H1 (cell line): ENCODE measurements around the gene WDFY4. TPM values are rescaled to one million over a fixed set of nuclear protein-coding genes. Genes with fewer than 3 reads are reported as not detected.

ENCODE experiments used
- CTCF ChIA-PET: fragments of 300-600 bp; sonication (Branson Sonifier 250); formaldehyde crosslinking; loops from one replicate; lab custom pipeline; 2021; ENCODE audit not compliant: partially characterized antibody; lab: Charles Lee
- POLR2A ChIA-PET: fragments of 300-600 bp; sonication (Branson Sonifier 250); formaldehyde crosslinking; loops from one replicate; lab custom pipeline; 2021; ENCODE audit warnings: inconsistent platforms; ENCODE audit not compliant: partially characterized antibody; lab: Charles Lee
- DNase-seq, 2 experiments: peaks; one replicate each; pipeline versions ENCODE4 v3.0.0 to v3.0.0-alpha.2; 2010 to 2022; ENCODE audit warnings: low spot score in 2 of 2, low read depth in 1 of 2, mixed read lengths in 1 of 2
- FAIRE-seq: peaks from 2 replicates; lab custom pipeline; 2011; peaks lifted over from hg19 to GRCh38; lab: Jason Lieb, UNC
- H2AFZ ChIP-seq: 2 replicates; pipeline ENCODE4 v1.8.1; 2012; ENCODE audit warnings: low read length, inconsistent platforms
- H2AK5ac ChIP-seq: 2 replicates; pipeline ENCODE4 v1.6.1; 2013; ENCODE audit warnings: low read depth, low read length
- H2BK120ac ChIP-seq: replicated peaks from 2 replicates; pipeline ENCODE3; 2013; ENCODE audit warnings: low read depth, low read length, inconsistent platforms
- H2BK12ac ChIP-seq: 2 replicates; pipeline ENCODE4 v1.6.1; 2013; ENCODE audit warnings: low read depth, low read length
- H2BK15ac ChIP-seq: 2 replicates; pipeline ENCODE4 v1.6.1; 2013; ENCODE audit warnings: low read length
- H2BK20ac ChIP-seq: 2 replicates; pipeline ENCODE4 v1.6.1; 2013; ENCODE audit warnings: low read length
- H2BK5ac ChIP-seq: 2 replicates; pipeline ENCODE4 v1.6.1; 2013; ENCODE audit warnings: low read depth, low read length
- H3K14ac ChIP-seq: 2 replicates; pipeline ENCODE4 v1.6.1; 2013; ENCODE audit warnings: inconsistent platforms; ENCODE audit not compliant: insufficient read length
- H3K18ac ChIP-seq: 2 replicates; pipeline ENCODE4 v1.6.1; 2013; ENCODE audit warnings: low read length; ENCODE audit errors: extremely low read depth
- H3K23ac ChIP-seq: 2 replicates; pipeline ENCODE4 v1.6.1; 2013; ENCODE audit warnings: inconsistent platforms; ENCODE audit not compliant: insufficient read length
- H3K23me2 ChIP-seq: 2 replicates; pipeline ENCODE4 v1.6.1; 2013; ENCODE audit warnings: low read depth, low read length
- H3K27ac ChIP-seq: 2 replicates; pipeline ENCODE4 v1.6.1; 2011; ENCODE audit warnings: low read depth, low read length, inconsistent platforms
- H3K27me3 ChIP-seq, 4 experiments: replicated peaks in 1 of 4; 1 replicate in 1 of 4; 2 replicates in 3 of 4; pipeline versions ENCODE4 v1.6.1 to v1.8.1; 2011 to 2013; ENCODE audit warnings: low read length in 3 of 4, mild to moderate bottlenecking in 3 of 4, inconsistent platforms in 2 of 4, mixed read lengths in 2 of 4, moderate library complexity in 1 of 4; ENCODE audit not compliant: control insufficient read depth in 3 of 4, insufficient read depth in 3 of 4; ENCODE audit errors: extremely low read depth in 1 of 4
- H3K36me3 ChIP-seq, 4 experiments: 2 replicates each; pipeline versions ENCODE4 v1.6.1 to v1.8.1; 2011 to 2013; ENCODE audit warnings: mild to moderate bottlenecking in 4 of 4, low read length in 3 of 4, moderate library complexity in 2 of 4, control low read depth in 1 of 4, inconsistent platforms in 1 of 4; ENCODE audit not compliant: insufficient read depth in 4 of 4, control insufficient read depth in 2 of 4
- H3K4ac ChIP-seq: replicated peaks from 2 replicates; pipeline ENCODE3; 2013; ENCODE audit warnings: low read length, low read depth, mixed read lengths, inconsistent platforms; ENCODE audit not compliant: insufficient read length
- H3K4me1 ChIP-seq, 4 experiments: replicated peaks in 1 of 4; 1 replicate in 1 of 4; 2 replicates in 3 of 4; pipeline versions ENCODE4 v1.6.1 to v1.8.1; 2011 to 2013; ENCODE audit warnings: low read length in 3 of 4, inconsistent platforms in 2 of 4, mixed read lengths in 1 of 4; ENCODE audit not compliant: insufficient read depth in 4 of 4, control insufficient read depth in 3 of 4
- H3K4me2 ChIP-seq, 2 experiments: 2 replicates each; pipeline versions ENCODE4 v1.6.1 to v1.8.1; 2011 to 2013; ENCODE audit warnings: low read depth in 2 of 2, low read length in 2 of 2, control low read depth in 1 of 2, inconsistent platforms in 1 of 2, mild to moderate bottlenecking in 1 of 2; ENCODE audit not compliant: insufficient read depth in 1 of 2
- H3K4me3 ChIP-seq, 4 experiments: fragments of 200-600, 300-600 bp in 1 of 4; sonication (generic), shearing (Covaris generic), sonication (Bioruptor Twin) in 1 of 4; 2 replicates each; pipeline versions ENCODE4 v1.5.1 to v1.8.1; 2011 to 2016; ENCODE audit warnings: low read length in 4 of 4, low read depth in 3 of 4, control low read depth in 2 of 4, inconsistent platforms in 2 of 4, mild to moderate bottlenecking in 2 of 4, mixed read lengths in 1 of 4, moderate library complexity in 1 of 4; ENCODE audit not compliant: insufficient read depth in 2 of 4; ENCODE audit errors: extremely low read depth in 1 of 4
- H3K56ac ChIP-seq: replicated peaks from 2 replicates; pipeline ENCODE3; 2013; ENCODE audit warnings: low read depth, mild to moderate bottlenecking, mixed read lengths, low read length, inconsistent platforms; ENCODE audit not compliant: insufficient read length
- H3K79me1 ChIP-seq: 2 replicates; pipeline ENCODE4 v1.6.1; 2013; ENCODE audit warnings: low read depth, low read length, control low read depth
- H3K79me2 ChIP-seq, 2 experiments: 2 replicates each; pipeline versions ENCODE4 v1.6.1 to v1.8.1; 2012 to 2013; ENCODE audit warnings: low read length in 2 of 2, mild to moderate bottlenecking in 2 of 2, inconsistent platforms in 1 of 2; ENCODE audit not compliant: insufficient read depth in 2 of 2, control insufficient read depth in 1 of 2
- H3K9ac ChIP-seq, 4 experiments: replicated peaks in 1 of 4; 1 replicate in 1 of 4; 2 replicates in 3 of 4; pipeline versions ENCODE4 v1.6.1 to v1.8.1; 2011 to 2013; ENCODE audit warnings: low read depth in 3 of 4, low read length in 3 of 4, control low read depth in 2 of 4, mild to moderate bottlenecking in 2 of 4, moderate library complexity in 2 of 4, inconsistent platforms in 1 of 4; ENCODE audit errors: extremely low read depth in 1 of 4
- H3K9me3 ChIP-seq, 2 experiments: 2 replicates each; pipeline versions ENCODE4 v1.6.1 to v1.8.1; 2012 to 2013; ENCODE audit warnings: mild to moderate bottlenecking in 2 of 2, moderate library complexity in 2 of 2, control low read depth in 1 of 2, inconsistent platforms in 1 of 2, low read depth in 1 of 2, low read length in 1 of 2, mixed read lengths in 1 of 2; ENCODE audit not compliant: insufficient read depth in 2 of 2
- H4K20me1 ChIP-seq, 2 experiments: replicated peaks in 1 of 2; 2 replicates each; pipeline versions ENCODE3 to v1.8.1; 2011 to 2013; ENCODE audit warnings: inconsistent platforms in 2 of 2, low read length in 2 of 2, mild to moderate bottlenecking in 1 of 2; ENCODE audit not compliant: insufficient read depth in 2 of 2, control insufficient read depth in 1 of 2
- H4K5ac ChIP-seq: 2 replicates; pipeline ENCODE4 v1.6.1; 2013; ENCODE audit warnings: low read length, low read depth, mixed read lengths, inconsistent platforms; ENCODE audit not compliant: insufficient read length
- H4K8ac ChIP-seq: 2 replicates; pipeline ENCODE4 v1.8.0; 2013; ENCODE audit warnings: mild to moderate bottlenecking, moderate library complexity, low read length, inconsistent platforms; ENCODE audit not compliant: insufficient read depth; ENCODE audit errors: extremely low read depth
- H4K91ac ChIP-seq: replicated peaks from 2 replicates; pipeline ENCODE3; 2013; ENCODE audit warnings: low read length, mixed read lengths, inconsistent platforms; ENCODE audit not compliant: insufficient read length
- CBX8 ChIP-seq: fragments of 300-800, 300-1000 bp; sonication (generic); IDR thresholded peaks from 2 replicates; pipeline ENCODE4 v1.7.1; 2016; ENCODE audit warnings: low read depth, low read length, borderline replicate concordance
- CHD2 ChIP-seq: IDR thresholded peaks from 2 replicates; pipeline ENCODE4 v1.6.1; 2012; ENCODE audit warnings: low read length, improper control_type of control experiment
- EGR1 ChIP-seq: IDR thresholded peaks from 2 replicates; pipeline ENCODE4 v1.6.1; 2011; ENCODE audit warnings: low read depth, low read length, borderline replicate concordance
- EZH2 ChIP-seq: fragments of 200-600 bp; sonication (generic); IDR thresholded peaks from 2 replicates; pipeline ENCODE4 v1.7.1; 2012; ENCODE audit warnings: low read depth, mild to moderate bottlenecking, moderate library complexity, low read length, inconsistent platforms; ENCODE audit not compliant: severe bottlenecking
- HDAC2 ChIP-seq, 2 experiments: fragments of 300-600 bp in 1 of 2; sonication (generic) in 1 of 2; IDR thresholded peaks; 2 replicates each; pipeline ENCODE4 v1.6.1; 2011 to 2012; ENCODE audit warnings: low read depth in 2 of 2, low read length in 2 of 2, mild to moderate bottlenecking in 2 of 2, moderate library complexity in 2 of 2, borderline replicate concordance in 1 of 2, inconsistent platforms in 1 of 2
- HDAC6 ChIP-seq: IDR thresholded peaks from one replicate; pipeline ENCODE4 v1.7.1; 2012; ENCODE audit warnings: low read depth, mild to moderate bottlenecking, inconsistent platforms, low read length, moderate library complexity
- NANOG ChIP-seq: IDR thresholded peaks from 2 replicates; pipeline ENCODE4 v1.6.1; 2011; ENCODE audit warnings: low read length, low read depth, mild to moderate bottlenecking, inconsistent platforms; ENCODE audit not compliant: insufficient read depth, poor library complexity, severe bottlenecking
- SIN3A ChIP-seq, 2 experiments: IDR thresholded peaks in 1 of 2; conservative IDR thresholded peaks in 1 of 2; 2 replicates each; pipeline ENCODE4 v1.6.1; 2011 to 2012; ENCODE audit warnings: low read length in 2 of 2, improper control_type of control experiment in 1 of 2, low read depth in 1 of 2, mild to moderate bottlenecking in 1 of 2
- WGBS, 2 experiments: shearing (Covaris generic) in 1 of 2; methylation state at CpG; one replicate each; pipeline versions ENCODE4 v1.1.6 to v1.1.7; 2013 to 2015; ENCODE audit warnings: low lambda C conversion rate in 2 of 2, mixed read lengths in 2 of 2, inconsistent platforms in 1 of 2, low coverage in 1 of 2, missing lambda C conversion rate in 1 of 2; ENCODE audit not compliant: insufficient replicate concordance in 2 of 2, insufficient coverage in 1 of 2, insufficient read length in 1 of 2; ENCODE audit errors: extremely low coverage in 1 of 2, missing lambda C conversion rate in 1 of 2; 5-methylcytosine and 5-hydroxymethylcytosine counted together
- polyA plus RNA-seq, 7 experiments: library from polyadenylated mRNA; depleted of rRNA in 3 of 7; stranded (reverse) in 5 of 7; unstranded in 2 of 7; fragments of >200 nt in 5 of 7; fragments of 200-250 nt in 2 of 7; gene quantifications; 1 replicate in 5 of 7; 2 replicates in 1 of 7; 4 replicates in 1 of 7; pipeline versions ENCODE4 v1.2.1 to v1.2.3, GENCODE V29; 2011 to 2013; ENCODE audit warnings: missing spikeins in 2 of 7, mixed read lengths in 2 of 7
- total RNA-seq: library from RNA; stranded (reverse); fragmentation: NEBNext Ultra II Directional; extraction: Animal tissue kit (Norgen Biotek cat#: 25700); gene quantifications from 2 replicates; pipeline ENCODE4 v1.2.1, GENCODE V29; 2021
- TF ChIP-seq, protein P1 (sequence below): IDR thresholded peaks from 2 replicates; pipeline ENCODE4 v1.6.1; 2012; ENCODE audit warnings: inconsistent platforms

WDFY4 gene
- total and polyA plus RNA-seq, 2 of the 8 experiments (the other 6 are each of a cell fraction or from before 2014, with no cell fraction given), result not detected

DNA sequence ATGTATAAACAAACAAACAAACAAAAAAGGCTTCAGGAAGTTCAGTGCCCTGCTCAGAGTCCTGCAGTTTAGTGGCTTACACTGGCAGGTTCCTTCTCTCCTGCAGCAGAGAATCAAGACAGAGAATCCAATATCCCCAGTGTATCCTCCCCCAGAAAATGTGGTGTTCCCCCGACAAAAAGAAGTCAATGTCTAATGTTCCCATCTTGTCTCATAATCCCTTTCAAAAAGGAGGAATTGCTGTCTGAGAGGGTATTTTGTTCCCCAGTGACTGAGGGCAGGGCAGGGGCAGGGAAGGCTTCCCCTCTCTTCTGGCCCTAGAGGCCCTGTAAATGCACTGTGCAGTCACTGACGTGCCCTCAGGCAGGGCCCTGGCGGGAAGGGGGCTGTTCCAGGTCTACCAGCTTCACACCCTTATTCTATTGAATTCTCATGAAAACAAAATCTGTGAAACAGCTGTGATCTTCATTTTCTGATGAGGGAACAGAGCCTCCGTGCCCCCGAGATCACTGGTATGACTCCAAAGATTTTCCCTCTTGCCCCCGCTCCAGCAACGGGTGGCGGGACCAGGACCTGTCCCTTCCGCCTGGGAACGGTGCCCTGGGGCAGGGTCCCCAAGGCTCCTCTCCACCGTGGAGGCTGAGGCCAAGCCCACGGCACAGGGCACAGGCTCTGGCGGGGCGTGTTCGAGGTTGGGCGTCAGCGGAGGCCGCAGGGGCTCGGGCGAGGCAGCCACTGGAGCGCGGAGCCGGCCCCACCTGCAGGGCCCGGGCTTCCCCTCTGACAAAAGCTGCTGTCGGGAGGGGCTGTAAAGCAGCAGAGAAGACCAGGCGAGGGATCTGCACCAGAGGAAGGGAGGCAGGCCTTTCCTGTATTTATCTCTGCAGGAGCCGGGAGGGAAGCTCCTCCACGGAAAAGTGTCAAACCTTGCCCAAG, 13.4 kb upstream of the WDFY4 start:
- Histone ChIP-seq H3K18ac (no peak overlapping the region; the same call in 1 of the 2 replicates), H3K4me3 (peak overlapping the region in 2 of 4 experiments; percentile 23 to 42; a peak in 4 of 8 replicates), H2BK5ac (no peak overlapping the region), H2BK12ac (peak overlapping the region; percentile 62; the same call in 1 of the 2 replicates), H2AFZ (peak overlapping the region; percentile 74; the same call in 1 of the 2 replicates), H3K14ac (no peak overlapping the region), H3K27ac (no peak overlapping the region), H3K79me1 (no peaks in the 10 kb centered on the region), H3K27me3 (no peaks in the 10 kb centered on the region; a peak in 2 of 7 replicates), H3K56ac (no peak overlapping the region), H4K91ac (peak overlapping the region; percentile 96), H4K8ac (peak overlapping the region; percentile 89; the same call in 1 of the 2 replicates), H3K4me1 (peaks cover 0 to 5% (median 2%) of the 10 kb centered on the region in 4 experiments; a peak in 4 of 7 replicates), H2BK20ac (0 out of 2 replicates have a peak overlapping the region, but pooled peaks have one; percentile 72), H4K5ac (no peak overlapping the region), H3K23ac (no peak overlapping the region), H2AK5ac (no peak overlapping the region), H2BK15ac (no peak overlapping the region), H3K9me3 (no peaks in the 10 kb centered on the region), H4K20me1 (no peaks in the 10 kb centered on the region), H3K79me2 (no peaks in the 10 kb centered on the region), H3K4me2 (peak overlapping the region; percentile 43 to 56; a peak in 3 of 4 replicates), H3K4ac (peak overlapping the region; percentile 69), H3K23me2 (no peaks in the 10 kb centered on the region), H2BK120ac (no peak overlapping the region), H3K36me3 (no peaks in the 10 kb centered on the region), H3K9ac (no peak overlapping the region)
- peak in 1 of 2 experiments; percentile 63 for DNase-seq
- ChIA-PET POLR2A (no interaction called here), CTCF (interaction anchor here (0.6 to 2.6 kb wide), 3 partner anchors 13 to 412 kb away, joined by 3 to 11 read pairs (median 3); no protein-coding TSS in a partner anchor)
- WGBS, 2 experiments, result 66% methylated on average over 19 of the region's 28 CpGs; no CpG with 5 or more reads in 1 of the 2 experiments
- FAIRE-seq, result no peak
- TF ChIP-seq, protein P1, sequence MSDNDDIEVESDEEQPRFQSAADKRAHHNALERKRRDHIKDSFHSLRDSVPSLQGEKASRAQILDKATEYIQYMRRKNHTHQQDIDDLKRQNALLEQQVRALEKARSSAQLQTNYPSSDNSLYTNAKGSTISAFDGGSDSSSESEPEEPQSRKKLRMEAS, result peak; percentile 47
- no peak for TF ChIP-seq CBX8
- 0 out of 4 replicates have a peak, but pooled peaks of 1 of the 2 experiments have one; percentile 42 for TF ChIP-seq HDAC2 (IDR thresholded peaks at IDR 0.05; ENCODE audit: borderline replicate concordance in 1 of 2, low read depth in 2 of 2, low read length in 2 of 2)
- TF ChIP-seq SIN3A (conservative IDR thresholded peaks at IDR 0.05 in 1 of 2, IDR thresholded peaks at IDR 0.05 in 1 of 2; ENCODE audit: low read depth in 1 of 2, low read length in 2 of 2), result no peak
- no peak for TF ChIP-seq HDAC6
- no peak for TF ChIP-seq EGR1
- no peak for TF ChIP-seq EZH2
- TF ChIP-seq NANOG, result no peak
- TF ChIP-seq CHD2, result no peak
